8988T (cell line): ENCODE measurements around the gene TNFSF13.

Experiments
- DNase-seq: peaks from one replicate; pipeline ENCODE4 v3.0.0; 2011

The TNFSF13 gene

GRCh38 chr17:7558544-7559319, at the start of gene TNFSF13:
Gene TNFSF13, plus strand, starts transcription at chr17:7558750. Its CDS starts 290 bp downstream, at chr17:7559040.
- no peak for DNase-seq

- no peak for DNase-seq
Observed at GRCh38 chr17:7508846-7509245, 49.7 kb upstream of the TNFSF13 start.

- DNase-seq: no peak
Observed at GRCh38 chr17:7509937-7510336, 48.6 kb upstream of the TNFSF13 start.

GRCh38 chr17:7511108-7511507, 47.4 kb upstream of the TNFSF13 start:
- no peak for DNase-seq

GRCh38 chr17:7512105-7512504, 46.4 kb upstream of the TNFSF13 start:
- no peak for DNase-seq

GRCh38 chr17:7512824-7513540, 45.6 kb upstream of the TNFSF13 start:
- DNase-seq: no peak

GRCh38 chr17:7513850-7514419, 44.6 kb upstream of the TNFSF13 start:
- DNase-seq: no peak

- no peak for DNase-seq
Observed at GRCh38 chr17:7515911-7516610, 42.5 kb upstream of the TNFSF13 start.

GRCh38 chr17:7523033-7523432, 35.5 kb upstream of the TNFSF13 start:
- DNase-seq: no peak

GRCh38 chr17:7528842-7529241, 29.7 kb upstream of the TNFSF13 start:
- DNase-seq: no peak

GRCh38 chr17:7530023-7530900, 28.3 kb upstream of the TNFSF13 start:
- no peak for DNase-seq

- no peak for DNase-seq
Observed at GRCh38 chr17:7538050-7538449, 20.5 kb upstream of the TNFSF13 start.

- no peak for DNase-seq
Observed at GRCh38 chr17:7538891-7539545, 19.5 kb upstream of the TNFSF13 start.

- DNase-seq: no peak
Observed at GRCh38 chr17:7541074-7541621, 17.4 kb upstream of the TNFSF13 start.

GRCh38 chr17:7544911-7545310, 13.6 kb upstream of the TNFSF13 start:
- DNase-seq: no peak

- no peak for DNase-seq
Observed at GRCh38 chr17:7548585-7549400, 9.8 kb upstream of the TNFSF13 start, which contains the start of gene TNFSF12. Gene TNFSF12, plus strand, starts transcription at chr17:7549058. Its CDS starts 96 bp downstream, at chr17:7549154.

GRCh38 chr17:7549401-7550055, 9.0 kb upstream of the TNFSF13 start:
- no peak for DNase-seq

GRCh38 chr17:7550344-7550743, 8.2 kb upstream of the TNFSF13 start:
- DNase-seq: no peak

GRCh38 chr17:7551396-7551795, 7.2 kb upstream of the TNFSF13 start:
- DNase-seq: no peak

GRCh38 chr17:7552621-7553051, 5.9 kb upstream of the TNFSF13 start:
- DNase-seq: no peak
